Ishikawa (cell line): ENCODE data around the gene STT3B.

Experiments used
- CEBPB ChIP-seq: IDR thresholded peaks from 2 replicates; pipeline ENCODE4 v1.6.1; 2012
- CREB1 ChIP-seq: IDR thresholded peaks from 2 replicates; pipeline ENCODE4 v1.6.1; 2012; ENCODE audit warnings: low read depth
- EGR1 ChIP-seq: IDR thresholded peaks from 2 replicates; pipeline ENCODE4 v1.6.1; 2012
- EP300 ChIP-seq: IDR thresholded peaks from 2 replicates; pipeline ENCODE4 v1.6.1; 2012; ENCODE audit warnings: borderline replicate concordance
- MAX ChIP-seq: IDR thresholded peaks from 2 replicates; pipeline ENCODE4 v1.6.1; 2012
- NFIC ChIP-seq: IDR thresholded peaks from 2 replicates; pipeline ENCODE4 v1.6.1; 2012
- REST ChIP-seq: IDR thresholded peaks from 2 replicates; pipeline ENCODE4 v1.6.1; 2012; ENCODE audit warnings: low read depth, mild to moderate bottlenecking
- TAF1 ChIP-seq: IDR thresholded peaks from 2 replicates; pipeline ENCODE4 v1.6.1; 2012; ENCODE audit warnings: low read depth, mild to moderate bottlenecking
- TCF12 ChIP-seq: IDR thresholded peaks from 2 replicates; pipeline ENCODE4 v1.6.1; 2012; ENCODE audit warnings: low read depth
- TEAD4 ChIP-seq: IDR thresholded peaks from 2 replicates; pipeline ENCODE4 v1.6.1; 2012
- YY1 ChIP-seq: IDR thresholded peaks from 2 replicates; pipeline ENCODE4 v1.6.1; 2012; ENCODE audit warnings: low read depth
- ZBTB7A ChIP-seq: IDR thresholded peaks from 2 replicates; pipeline ENCODE4 v1.6.1; 2012; ENCODE audit warnings: low read depth

- TF ChIP-seq MAX (no peak), CEBPB (no peak), REST (no peak), EP300 (no peak), ZBTB7A (no peak), TEAD4 (no peak), NFIC (no peak), TCF12 (no peak), TAF1 (no peak), YY1 (no peak), EGR1 (no peak), CREB1 (no peak)
Observed at GRCh38 chr3:31661993-31662670, 129.4 kb downstream of the STT3B start.
